HG02973 (cell line): ENCODE data around the gene EDNRA.

Experiments used
- ATAC-seq: cut with Tn5 transposase; IDR thresholded peaks from one replicate; pipeline ENCODE4 v1.9.1; 2021; ENCODE audit warnings: moderate library complexity; ENCODE audit not compliant: unreplicated experiment

Gene EDNRA

DNA sequence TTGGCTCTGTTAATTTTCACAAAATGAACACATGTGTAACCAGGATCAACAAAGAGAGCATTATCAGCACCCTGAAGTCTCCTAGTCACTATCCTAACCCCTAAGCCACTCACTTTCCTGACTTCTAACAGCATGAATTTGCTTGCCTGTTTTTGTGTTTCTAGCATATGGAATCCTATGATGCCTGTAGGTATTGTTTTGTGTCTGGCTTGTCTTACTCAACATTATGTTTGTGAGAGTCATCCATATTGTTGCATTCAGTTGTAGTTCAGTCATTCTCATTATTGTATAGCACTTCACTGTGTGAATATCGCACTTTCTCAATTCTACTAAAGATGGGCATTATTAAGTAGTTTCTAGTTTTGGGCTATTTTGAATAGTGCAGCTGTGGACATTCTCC lies 15.6 kb downstream of the EDNRA start:
- ATAC-seq = no peak

DNA sequence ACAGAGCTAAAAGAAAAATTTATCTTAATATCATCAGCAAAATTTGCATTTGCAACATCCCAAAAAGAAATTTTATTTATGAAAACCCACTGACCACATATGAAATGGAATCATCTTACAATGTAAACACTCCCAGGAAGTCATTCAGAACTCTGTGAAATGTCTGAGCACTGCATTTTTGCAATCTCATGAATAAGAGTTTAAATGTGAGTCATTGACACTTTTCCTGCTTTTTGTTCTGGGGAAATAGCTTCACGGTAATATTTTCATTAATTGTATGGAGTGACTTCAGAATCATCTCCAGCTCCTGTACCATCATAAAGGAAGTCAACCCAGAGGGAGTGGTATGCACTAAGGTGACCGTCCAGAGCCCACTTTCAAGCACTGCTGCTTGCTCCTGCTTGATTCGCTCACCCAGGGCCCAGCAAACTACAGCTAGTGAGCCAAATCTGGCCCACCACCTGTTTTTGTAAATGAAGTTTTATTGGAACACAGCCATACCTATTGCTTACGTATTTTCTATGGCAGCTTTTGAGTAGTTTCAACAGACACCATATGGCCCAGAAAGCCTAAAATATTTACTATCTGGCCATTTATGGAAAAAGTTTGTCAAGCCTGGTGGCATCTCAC lies 17.2 kb downstream of the EDNRA start:
- no peak for ATAC-seq

DNA sequence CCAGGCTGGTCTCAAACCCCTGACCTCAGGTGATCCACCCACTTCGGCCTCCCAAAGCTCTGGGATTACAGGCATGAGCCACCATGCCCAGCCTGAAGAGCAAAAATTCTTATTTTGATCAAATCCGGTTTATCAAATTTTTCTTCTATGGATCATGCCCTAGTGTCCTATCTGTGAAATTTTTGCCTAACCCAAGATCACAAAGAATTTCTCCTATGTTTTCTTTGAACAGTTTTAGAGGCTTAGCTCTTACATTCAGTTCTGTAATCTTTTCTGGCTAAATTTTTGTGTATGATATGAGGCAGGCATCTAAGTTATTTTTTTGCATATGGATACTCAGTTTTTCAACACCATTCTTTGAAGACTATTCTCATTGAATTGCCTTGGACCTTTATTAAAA lies 27.4 kb downstream of the EDNRA start:
- no peak for ATAC-seq

DNA sequence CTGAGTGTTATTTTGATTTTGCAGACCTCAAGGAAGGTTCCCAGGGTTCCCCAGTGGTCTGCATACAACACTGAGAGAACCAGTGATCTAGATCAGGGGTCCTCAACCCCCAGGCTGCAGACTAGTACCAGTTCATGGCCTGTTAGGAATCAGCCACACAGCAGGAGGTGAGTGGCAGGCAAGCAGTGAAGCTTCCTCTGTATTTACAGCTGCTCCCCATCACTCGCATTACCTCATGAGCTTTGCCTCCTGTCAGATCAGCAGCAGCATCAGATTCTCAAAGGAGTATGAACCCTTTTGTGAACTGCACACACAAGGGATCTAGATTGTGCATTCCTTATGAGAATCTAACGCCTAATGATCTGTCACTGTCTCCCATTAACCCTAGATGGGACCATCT lies 28.5 kb downstream of the EDNRA start:
- no peak for ATAC-seq

DNA sequence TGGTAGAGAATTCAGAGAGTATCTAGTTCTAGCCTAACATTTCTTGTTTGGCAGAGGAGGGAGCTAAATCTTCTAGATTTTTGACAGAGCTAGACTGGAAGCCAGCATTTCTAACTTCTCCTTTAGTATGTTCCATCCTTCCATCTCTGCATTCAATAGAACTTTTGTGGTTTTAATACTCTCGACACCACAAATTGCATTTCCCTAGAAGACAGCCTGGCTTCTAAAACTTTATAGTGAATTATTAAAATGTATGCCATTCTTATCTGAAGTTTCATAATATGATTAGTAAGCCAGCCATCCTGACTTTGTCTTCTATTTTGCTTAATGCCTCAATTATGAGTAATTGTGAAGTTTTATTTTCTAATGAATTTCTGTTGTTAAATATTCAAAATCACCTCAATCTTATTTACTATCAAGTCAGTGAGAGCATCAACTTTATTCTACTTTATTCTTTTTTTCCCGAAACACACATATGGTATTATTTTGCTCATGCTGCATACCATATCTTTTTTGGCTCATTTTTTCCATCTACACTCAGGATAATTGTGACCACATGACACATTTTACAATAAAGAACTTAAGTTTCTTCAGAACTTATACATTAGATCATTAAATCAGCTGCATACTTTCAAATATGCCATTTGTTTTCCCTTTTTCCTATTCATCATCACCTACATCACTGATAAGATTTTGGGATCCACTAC lies 30.2 kb downstream of the EDNRA start:
- ATAC-seq = no peak

DNA sequence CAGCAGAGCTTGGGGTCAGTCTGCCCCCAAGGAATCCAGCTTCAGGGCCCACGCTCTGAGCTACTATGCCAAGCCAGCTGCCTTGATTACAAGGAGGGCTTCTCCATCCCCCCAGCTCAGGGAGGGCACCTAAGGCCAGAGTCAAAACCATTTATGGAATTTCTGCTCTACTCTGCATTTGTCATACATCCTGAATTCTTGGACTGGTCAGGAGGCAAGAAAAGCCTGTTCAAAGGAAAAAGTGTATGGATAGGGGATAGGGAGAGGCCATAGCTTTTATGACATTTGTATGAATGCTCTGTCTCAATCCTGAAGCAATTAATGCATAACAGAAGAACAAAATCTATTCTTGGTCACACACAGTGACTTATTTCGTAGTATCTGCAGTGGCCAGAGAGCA lies 32.2 kb downstream of the EDNRA start:
- ATAC-seq = no peak

DNA sequence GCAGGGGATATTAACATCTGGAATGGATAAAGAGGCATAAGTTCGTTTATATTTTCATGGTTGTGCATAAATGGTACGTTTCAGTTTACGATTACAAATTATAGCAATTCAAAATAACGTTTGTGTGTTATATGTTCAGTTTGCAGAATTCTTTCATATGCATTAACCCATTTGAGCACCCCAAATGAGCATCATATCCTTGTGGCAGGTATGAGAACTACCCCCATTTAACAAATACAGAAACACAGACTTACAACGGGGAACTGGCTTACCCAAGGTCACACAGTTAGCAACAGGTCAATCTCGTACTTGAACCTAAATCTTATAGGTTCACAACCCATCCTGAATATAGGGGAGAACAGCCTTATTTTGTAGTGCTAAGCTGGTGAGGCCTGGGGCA lies 33.1 kb downstream of the EDNRA start:
- ATAC-seq = no peak

DNA sequence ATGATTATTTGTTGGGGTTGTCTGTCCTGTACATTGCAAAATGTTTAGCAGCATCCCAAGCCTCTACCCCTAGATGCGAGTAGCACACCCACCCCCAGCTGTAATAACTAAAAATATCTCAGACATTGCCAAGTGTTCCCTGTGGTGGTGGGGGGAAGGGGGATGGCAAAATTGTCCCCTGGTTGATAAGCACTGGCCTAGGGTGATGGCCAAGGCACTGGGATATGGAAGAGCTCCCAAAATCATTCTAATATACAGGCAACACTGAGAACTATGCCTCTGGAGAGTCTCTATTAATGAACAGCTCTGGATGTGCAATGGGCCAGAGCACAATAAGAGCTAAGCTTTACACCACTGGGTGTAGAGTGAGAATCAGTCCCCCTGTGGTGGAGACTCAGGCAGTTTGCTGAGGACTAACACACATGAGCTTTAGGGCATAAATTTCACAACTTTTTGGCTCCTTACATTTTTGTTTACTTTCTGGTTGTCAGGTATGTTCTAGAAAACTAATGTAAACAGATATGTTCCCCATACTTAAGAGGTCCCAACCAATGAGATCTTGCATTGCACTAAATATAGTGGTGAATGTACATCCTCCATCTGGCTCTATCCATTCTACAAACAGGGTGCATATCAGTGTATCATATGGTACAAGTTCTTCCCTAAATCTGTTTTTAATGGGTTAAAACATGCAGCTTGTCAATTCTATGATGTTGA lies 34.5 kb downstream of the EDNRA start:
- ATAC-seq = no peak

DNA sequence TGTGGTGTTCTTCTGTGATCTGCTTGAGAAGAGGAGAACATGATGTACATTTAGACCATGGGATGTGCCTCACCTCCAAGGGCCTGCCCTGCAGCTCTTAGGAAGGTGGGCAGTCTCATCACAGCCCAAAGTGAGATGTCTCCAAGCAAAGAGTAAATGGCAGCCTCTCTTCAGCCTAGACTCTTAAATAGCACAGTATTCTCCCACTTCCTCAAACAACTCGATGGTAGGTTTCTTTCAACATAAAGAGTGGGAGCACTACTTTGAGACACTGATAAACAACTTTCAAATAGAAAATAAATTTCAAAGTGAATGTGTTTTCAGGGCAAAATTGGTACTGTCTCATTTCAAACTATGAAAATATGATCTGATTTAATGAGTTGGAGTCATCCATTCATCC lies 35.2 kb downstream of the EDNRA start:
- no peak for ATAC-seq

DNA sequence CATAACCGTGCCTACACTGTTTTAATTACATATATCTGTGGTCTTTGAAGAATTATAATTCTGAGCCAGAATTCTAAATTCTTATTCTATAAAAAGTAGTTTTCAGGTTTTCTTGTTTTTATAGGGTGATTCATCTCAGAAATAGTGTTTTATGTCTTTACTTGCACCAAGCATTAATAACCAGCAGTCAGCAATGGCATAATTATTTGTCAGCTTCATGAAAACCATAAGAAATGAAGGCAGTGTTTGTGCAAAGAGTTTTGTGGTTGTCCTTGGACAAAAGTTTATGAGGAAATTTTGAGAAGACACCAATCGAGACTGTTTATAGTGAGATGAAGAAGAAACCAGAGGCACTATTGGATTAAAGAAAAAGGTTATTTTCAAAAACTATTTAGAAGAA lies 37.2 kb downstream of the EDNRA start:
- no peak for ATAC-seq

DNA sequence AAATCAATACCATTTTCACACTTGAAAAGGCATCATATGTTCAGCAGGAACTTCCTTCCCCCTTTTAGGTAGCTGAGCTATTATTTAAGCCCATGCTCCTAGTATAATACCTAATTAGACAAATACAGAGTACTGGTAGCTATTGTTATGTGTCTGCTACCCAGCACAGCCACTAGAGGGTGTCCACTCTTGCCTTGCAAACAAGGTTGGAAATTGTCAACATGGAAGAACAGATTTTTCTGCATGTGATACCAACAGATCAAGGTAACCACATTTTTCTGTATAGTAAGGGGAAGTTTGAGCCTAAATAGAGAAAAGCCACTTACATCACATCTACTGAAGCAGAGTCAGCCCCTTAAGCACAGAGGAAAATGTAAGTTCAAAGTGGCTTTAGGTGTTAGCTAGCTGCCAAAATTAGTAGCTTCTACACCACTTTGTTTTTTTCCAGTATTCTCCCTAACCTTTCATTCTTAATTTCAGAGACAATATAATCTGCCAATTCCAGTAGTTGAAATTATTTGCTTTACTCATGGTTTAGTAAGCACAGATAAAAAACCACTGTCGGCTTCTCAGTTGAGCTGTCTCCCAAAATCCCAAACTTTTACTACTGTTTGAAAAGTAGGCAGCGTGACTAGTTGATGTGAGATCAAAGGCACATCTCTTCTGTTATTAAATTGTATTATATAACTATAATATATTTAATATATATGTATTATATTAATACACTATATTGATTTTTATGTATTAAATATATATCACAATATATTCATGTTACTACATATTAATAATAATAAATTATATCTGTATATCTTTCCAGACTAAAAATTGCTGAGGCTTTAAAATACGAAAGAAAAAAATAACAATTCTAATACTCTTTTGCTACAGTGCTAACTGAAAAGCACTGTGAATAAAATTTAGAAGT lies 38.2 kb downstream of the EDNRA start:
- ATAC-seq = peak; percentile 97

DNA sequence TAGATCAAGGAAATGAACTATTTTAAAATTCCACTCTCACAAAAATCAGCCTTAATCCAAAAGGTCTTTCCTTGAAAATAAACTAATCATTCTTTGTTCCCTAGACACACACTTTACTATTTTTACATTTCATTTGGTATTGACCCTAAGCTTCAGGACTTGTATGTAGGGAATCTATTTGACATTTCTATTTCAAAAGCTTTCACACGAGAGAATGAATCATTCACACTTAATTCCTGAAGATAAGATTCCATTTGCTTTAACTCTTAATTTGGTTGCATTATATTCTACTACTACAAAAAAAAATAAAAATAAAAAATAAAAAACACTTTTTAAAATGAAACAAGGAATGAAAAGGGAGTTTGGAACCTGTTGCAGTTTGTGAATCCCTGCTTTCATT lies 43.7 kb downstream of the EDNRA start:
- ATAC-seq = no peak

DNA sequence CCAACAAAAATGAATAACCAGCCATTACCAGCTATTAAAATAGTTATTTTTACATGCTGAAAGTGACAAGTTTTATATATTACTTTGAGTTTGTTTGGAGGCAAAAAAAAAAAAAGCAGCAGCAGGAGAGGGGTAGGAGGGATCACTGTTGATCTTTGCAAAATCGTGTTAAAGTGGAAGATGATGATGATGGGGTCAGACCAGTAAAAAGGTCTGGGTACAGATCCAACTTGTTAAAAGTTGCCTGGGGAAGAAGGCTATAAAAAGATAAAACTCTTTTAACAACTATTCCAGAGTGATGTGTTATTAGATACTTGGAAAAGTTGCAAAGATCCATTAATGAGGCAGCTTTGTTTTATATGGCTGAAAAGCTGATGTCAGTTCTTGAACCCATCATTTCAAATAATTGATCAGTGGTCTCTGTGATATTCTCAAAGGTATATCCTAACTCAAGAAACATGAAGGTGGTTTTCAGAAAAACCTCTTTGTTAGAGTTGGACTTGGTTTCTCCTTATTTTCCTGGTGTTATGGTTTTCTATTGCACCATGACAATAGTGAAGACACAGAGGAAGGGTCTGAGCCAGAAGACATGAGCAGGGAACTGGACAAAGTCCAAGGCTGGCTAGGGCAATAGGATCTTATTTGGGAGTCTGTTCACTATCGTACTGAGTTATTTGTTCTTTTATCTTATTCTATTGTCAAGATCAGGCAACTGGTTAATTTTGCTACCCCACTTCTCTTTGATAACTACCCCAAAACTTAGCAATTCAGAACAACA lies 44.8 kb downstream of the EDNRA start:
- ATAC-seq = no peak

DNA sequence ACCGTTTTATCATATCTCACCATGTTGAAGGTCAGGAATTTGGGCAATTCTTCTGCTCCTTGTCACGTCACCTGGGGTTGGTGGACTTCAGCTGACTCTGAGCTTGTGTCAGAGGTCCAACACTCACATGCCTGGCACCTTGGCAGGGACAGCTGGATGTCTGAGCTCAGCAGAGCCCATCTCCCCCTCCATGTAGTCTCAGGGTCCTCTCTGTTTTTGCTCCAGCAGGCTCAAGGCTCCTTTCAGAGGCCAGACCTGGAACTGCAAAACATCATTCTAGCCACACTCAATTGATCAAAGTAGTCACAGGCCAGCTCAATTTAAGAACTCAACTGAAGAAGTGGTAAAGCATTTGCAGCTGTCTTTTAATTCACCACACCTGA lies 45.4 kb downstream of the EDNRA start:
- no peak for ATAC-seq

DNA sequence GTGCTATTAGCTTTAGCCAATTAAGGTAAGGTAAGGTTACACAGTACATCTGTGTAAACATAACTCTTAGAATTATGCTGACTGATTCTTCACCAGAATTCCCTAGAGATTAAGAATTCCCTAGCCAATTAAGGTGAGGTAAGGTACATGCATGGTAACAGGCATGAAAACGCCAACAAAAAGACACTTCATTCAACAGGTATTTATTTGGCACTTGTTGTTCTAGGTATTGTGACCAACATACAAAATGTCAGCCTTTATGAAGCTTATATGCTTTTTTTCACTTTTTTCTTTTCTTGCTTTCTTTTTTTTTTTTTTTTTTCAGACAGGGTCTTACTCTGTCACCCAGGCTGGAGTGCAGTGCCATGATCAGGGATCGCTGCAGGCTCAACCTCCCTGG lies 47.2 kb downstream of the EDNRA start:
- ATAC-seq = no peak

DNA sequence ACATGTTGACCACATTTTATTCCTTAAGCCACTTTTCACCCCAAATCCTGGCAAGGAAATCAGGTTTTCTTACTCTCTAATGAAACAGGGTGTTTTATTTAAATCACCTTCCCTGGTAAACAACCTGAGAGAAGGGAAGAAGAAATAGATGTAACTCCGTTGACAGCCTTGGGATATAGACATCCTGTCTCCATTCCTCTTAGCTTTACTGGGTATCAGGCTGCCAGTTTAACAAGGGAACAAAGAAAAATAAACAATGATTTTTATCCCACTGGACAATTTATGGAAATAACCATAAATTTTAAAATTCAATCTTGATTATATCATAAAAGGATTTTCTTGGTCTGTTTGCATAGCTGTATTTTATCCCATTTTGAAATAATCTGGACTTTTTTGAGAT lies 49.2 kb downstream of the EDNRA start:
- ATAC-seq = no peak

DNA sequence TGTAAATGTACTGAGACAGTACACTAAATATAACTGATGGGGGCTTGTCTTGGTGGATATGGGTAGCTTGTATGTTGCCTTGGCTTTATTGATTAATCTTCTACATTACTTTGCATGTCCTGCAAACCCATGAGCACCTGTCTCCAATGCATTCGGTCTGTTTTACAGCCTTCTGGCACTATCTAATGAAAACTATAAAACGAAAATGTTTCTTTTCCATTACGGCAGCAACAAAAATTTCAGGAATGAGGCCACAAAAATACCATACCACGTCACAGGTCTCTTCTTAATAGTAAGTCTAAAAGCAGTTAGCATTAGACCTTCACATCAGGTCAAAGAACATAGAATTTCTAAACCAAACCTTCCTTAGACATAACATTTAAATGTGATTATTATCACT lies 49.8 kb downstream of the EDNRA start:
- ATAC-seq = no peak

DNA sequence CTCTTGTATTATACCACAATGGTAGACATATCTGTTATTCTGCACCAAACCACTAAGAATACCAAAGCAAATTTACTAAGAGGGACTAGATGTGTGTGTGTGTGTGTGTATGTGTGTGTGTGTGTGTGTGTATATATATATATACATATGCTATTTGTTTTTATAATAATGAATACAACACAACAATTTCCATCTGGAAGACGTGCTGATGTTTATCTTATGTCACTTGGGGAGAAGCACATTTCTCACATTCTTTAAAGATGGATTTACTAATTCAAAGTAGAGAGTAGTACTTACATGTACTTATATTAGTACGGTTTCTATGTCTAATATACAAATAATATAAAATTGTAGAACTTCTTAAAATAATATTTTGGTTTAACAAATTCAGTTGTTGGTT lies 52.0 kb downstream of the EDNRA start:
- no peak for ATAC-seq

DNA sequence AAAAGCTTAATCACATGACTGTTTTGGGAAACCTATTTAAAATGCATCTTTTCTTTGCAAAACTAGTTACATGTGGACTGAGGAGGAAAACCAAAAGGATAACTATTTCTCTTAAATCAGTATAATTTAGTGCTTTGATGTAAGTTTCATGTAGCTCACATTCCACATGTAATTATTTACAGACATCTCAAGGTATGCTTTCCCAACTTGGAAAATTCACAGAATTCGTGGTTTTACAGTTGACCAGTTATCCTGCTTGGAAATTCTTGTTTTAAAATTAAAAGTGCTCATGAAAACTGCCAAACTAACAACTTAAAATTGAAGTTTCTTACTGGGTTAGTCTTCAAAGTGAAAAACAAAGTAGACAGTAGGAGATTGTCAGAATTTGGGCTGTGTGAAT lies 52.4 kb downstream of the EDNRA start:
- no peak for ATAC-seq

DNA sequence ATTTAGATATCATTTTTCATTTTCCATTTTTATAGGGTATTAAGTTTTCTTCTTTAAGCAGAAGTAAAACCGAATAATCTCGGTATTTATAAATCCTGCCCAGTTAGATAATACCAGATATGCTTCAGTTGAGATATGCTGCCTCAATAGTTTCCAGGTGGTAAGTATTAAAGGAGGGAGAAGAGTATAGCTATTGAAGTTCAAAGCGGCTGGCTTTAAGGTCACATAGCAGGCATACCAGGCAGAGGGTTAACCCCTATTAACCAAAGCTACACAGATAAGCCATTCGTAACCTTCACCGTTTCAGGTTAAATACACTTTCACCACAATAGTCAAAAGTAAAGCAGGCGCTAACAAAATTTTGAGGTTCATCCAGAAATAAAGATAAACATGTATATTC lies 54.2 kb downstream of the EDNRA start:
- no peak for ATAC-seq

DNA sequence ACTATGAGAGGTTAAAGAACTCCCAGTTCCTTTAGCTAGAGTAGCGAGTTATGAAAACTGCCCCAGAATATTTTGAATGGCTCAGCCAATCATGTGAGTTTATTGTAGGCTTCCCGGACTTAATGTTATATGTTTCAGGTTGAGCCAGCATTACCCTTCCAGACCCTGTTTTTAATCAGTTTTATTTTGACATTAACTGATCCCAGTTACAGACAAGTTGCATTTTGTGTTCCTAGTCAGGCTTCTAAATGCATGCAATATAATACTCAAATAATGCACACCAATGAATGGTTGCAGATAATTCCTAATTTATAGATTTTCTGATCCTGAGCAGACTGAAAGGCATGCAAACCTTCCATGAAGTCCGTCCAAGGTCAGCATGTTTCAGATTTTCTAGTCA lies 57.8 kb downstream of the EDNRA start:
- ATAC-seq = no peak
